ENCODE data around the gene SPARCL1.

SPARCL1 gene

GRCh38 chr4:87530229-87530628 lies 1.1 kb upstream of the SPARCL1 start:
- no peaks in the 10 kb centered on the region for H3K36me3 Mint-ChIP-seq (ENCODE audit: insufficient read depth)
- H3K9me3 Mint-ChIP-seq = peaks cover 0 to 3% of the 10 kb centered on the region in 2 donors
- DNase-seq (no peak), ATAC-seq (replicated peaks) (no peak)
- H3K4me3 Mint-ChIP-seq = no peak overlapping the region
- no peak overlapping the region for H3K27ac Mint-ChIP-seq
- H3K4me1 Mint-ChIP-seq (ENCODE audit: low read depth in 2 of 2) = no peaks in the 10 kb centered on the region
- no peaks in the 10 kb centered on the region for H3K27me3 Mint-ChIP-seq

DNA sequence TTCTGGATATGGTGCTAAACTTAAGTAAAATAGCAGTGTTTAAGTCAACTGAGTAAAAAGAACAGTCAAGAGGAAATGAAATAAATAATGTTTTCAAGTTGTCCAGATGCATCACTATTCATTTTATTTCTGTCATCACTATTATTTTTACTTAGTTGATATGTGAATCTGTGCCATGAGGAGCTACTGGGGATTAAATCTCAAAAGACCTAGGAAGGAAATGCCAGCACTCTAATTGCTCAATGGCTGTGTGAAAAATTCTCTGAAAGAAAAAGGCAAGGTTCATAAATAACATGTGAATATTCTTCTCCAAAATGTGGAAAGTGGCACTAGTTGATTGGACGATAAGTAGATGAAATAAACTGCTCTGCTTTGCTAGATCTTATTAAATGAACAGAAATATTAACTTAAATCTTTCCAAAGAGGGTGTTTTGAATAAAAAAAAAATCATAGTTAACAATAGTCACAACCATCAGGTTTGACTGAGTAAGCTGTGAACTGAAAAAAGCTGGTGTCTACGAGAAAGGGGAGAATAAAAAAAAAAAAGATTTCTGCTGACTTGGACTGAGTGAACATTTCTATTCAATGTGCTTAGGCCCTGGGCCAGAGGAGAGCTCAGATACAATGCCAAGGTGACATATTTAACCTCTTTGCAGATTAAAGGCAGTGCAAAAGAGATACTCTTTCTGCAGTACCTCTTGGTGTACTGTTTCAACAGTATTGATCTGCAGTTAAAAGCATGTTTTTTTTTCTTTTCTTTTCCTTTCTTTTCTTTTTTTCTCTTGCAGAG lies 1.6 kb downstream of the SPARCL1 start:
- DNase-seq (no peak), ATAC-seq (replicated peaks) (no peak)
- H3K27me3 Mint-ChIP-seq = no peaks in the 10 kb centered on the region
- H3K4me1 Mint-ChIP-seq (ENCODE audit: low read depth in 2 of 2) = no peaks in the 10 kb centered on the region
- no peak overlapping the region for H3K27ac Mint-ChIP-seq
- H3K36me3 Mint-ChIP-seq (ENCODE audit: insufficient read depth) = no peaks in the 10 kb centered on the region
- peaks cover 0 to 7% of the 10 kb centered on the region in 2 donors for H3K9me3 Mint-ChIP-seq
- H3K4me3 Mint-ChIP-seq = no peak overlapping the region

GRCh38 chr4:87525636-87526295 lies 3.4 kb downstream of the SPARCL1 start:
- H3K36me3 Mint-ChIP-seq (ENCODE audit: insufficient read depth) = no peaks in the 10 kb centered on the region
- H3K4me3 Mint-ChIP-seq = no peak overlapping the region
- DNase-seq = no peak
- H3K27ac Mint-ChIP-seq = no peak overlapping the region
- no peaks in the 10 kb centered on the region for H3K4me1 Mint-ChIP-seq (ENCODE audit: low read depth in 2 of 2)
- peaks cover 0 to 7% of the 10 kb centered on the region in 2 donors for H3K9me3 Mint-ChIP-seq
- no peaks in the 10 kb centered on the region for H3K27me3 Mint-ChIP-seq
- ATAC-seq (replicated peaks) = no peak

DNA sequence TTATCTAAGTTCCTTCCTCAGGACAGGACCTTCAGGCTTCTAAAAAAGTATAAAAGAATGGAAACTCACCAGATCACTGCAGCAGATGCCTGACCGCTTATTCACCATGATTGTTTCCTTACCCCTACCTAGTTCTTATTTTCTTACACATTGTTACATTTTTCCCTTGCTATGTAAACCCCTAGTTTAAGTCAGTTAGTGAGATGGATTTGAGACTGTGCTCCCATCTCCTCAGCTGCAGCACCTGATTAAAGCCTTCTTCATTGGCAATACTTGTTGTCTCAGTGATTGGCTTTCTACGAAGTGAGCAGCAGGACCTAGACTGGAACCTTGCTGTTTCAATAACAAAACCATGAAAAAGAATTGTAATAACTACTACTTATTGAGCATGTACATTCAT lies 4.7 kb downstream of the SPARCL1 start:
- no peaks in the 10 kb centered on the region for H3K27me3 Mint-ChIP-seq
- peaks cover 0 to 7% of the 10 kb centered on the region in 2 donors for H3K9me3 Mint-ChIP-seq
- H3K4me1 Mint-ChIP-seq (ENCODE audit: low read depth in 2 of 2) = no peaks in the 10 kb centered on the region
- ATAC-seq (replicated peaks) = no peak
- no peaks in the 10 kb centered on the region for H3K36me3 Mint-ChIP-seq (ENCODE audit: insufficient read depth)
- no peak overlapping the region for H3K27ac Mint-ChIP-seq
- H3K4me3 Mint-ChIP-seq = no peak overlapping the region
- DNase-seq = no peak

- H3K27ac Mint-ChIP-seq = no peak overlapping the region
- no peaks in the 10 kb centered on the region for H3K27me3 Mint-ChIP-seq
- H3K36me3 Mint-ChIP-seq (ENCODE audit: insufficient read depth) = no peaks in the 10 kb centered on the region
- H3K9me3 Mint-ChIP-seq = peaks cover 0 to 7% of the 10 kb centered on the region in 2 donors
- no peaks in the 10 kb centered on the region for H3K4me1 Mint-ChIP-seq (ENCODE audit: low read depth in 2 of 2)
- DNase-seq (no peak), ATAC-seq (replicated peaks) (no peak)
- no peak overlapping the region for H3K4me3 Mint-ChIP-seq
These were observed 5.9 kb downstream of the SPARCL1 start for GRCh38 chr4:87523307-87523706.

DNA sequence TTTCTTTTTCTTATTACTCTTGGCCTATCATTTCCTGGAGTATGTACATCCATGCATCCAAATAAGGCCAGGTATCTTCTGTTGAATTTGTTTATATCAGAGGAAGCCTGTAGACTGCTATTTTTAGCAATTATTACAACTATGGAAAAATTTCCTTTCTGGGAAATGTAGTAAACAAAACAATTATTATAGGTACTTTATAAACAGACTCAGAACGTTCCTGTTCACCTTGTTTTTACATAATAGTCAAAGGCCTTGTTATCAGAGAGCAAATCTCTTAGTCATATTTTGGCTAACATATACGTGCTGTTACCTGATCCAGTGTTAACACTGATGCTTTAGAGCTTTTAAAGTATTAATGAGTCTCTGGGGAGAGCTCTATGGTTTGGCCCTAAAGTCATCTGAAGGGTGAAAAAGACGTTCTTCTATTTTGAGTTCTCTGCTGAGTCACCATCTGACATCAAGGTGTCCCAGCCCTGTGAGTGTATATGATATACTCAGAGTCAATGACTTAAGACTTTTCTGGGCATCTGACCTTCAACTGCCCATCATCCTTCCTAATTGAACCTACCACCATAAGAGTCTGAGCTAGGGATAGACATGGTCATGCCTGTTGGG lies 7.3 kb downstream of the SPARCL1 start:
- H3K4me1 Mint-ChIP-seq (ENCODE audit: low read depth in 2 of 2) = no peaks in the 10 kb centered on the region
- no peak overlapping the region for H3K27ac Mint-ChIP-seq
- no peaks in the 10 kb centered on the region for H3K36me3 Mint-ChIP-seq (ENCODE audit: insufficient read depth)
- ATAC-seq (replicated peaks) = no peak
- no peak for DNase-seq
- H3K9me3 Mint-ChIP-seq = peaks cover 0 to 7% of the 10 kb centered on the region in 2 donors
- H3K27me3 Mint-ChIP-seq = no peaks in the 10 kb centered on the region
- H3K4me3 Mint-ChIP-seq = no peak overlapping the region

DNA sequence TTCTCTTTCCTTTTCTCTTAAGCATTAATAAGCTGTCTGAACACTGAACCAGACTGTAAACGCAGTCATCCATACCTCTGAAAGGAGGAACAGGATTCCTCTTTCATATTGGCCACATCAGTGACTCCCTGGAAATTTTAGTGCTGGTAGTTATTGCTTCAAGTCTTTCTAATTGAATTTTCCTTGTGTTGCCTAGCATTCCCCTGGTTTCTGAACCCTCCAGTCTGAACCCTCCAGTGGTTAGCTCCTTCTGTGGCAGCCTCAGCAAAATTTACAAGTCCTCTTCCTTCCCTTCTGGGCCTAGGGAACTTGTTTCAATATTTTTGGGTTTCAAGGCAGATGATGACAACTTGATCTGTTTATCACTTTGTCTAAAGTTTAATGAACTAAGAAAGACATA lies 7.9 kb downstream of the SPARCL1 start:
- H3K4me3 Mint-ChIP-seq = no peak overlapping the region
- ATAC-seq (replicated peaks) = no peak
- no peaks in the 10 kb centered on the region for H3K36me3 Mint-ChIP-seq (ENCODE audit: insufficient read depth)

DNA sequence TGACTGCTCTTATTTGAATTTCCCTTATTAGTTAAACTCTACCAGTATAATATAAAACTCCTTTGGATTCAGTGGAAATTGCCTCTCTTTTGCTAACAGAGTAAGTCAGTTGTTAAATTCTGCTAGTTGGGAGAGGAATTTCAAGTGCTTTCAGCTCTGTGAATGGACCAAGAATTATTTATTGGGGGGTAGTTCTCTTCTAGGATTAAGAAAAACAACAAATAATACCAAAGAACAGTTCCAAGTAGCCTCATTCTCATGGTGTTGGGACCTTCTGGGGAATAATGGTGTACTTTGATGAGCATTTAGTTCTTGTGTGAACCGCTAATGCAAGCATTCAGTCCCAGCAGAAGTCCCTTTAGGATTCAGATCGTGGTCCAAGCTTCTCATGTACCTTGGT lies 11.6 kb downstream of the SPARCL1 start:
- ATAC-seq (replicated peaks) (no peak), DNase-seq (no peak)
- H3K4me3 Mint-ChIP-seq = no peak overlapping the region
- no peaks in the 10 kb centered on the region for H3K27me3 Mint-ChIP-seq
- no peak overlapping the region for H3K27ac Mint-ChIP-seq
- no peaks in the 10 kb centered on the region for H3K4me1 Mint-ChIP-seq (ENCODE audit: low read depth in 2 of 2)
- H3K36me3 Mint-ChIP-seq (ENCODE audit: insufficient read depth) = no peaks in the 10 kb centered on the region
- no peaks in the 10 kb centered on the region for H3K9me3 Mint-ChIP-seq

More for the DNA sequence above, 7.9 kb downstream of the SPARCL1 start:
- no peaks in the 10 kb centered on the region for H3K27me3 Mint-ChIP-seq
- no peaks in the 10 kb centered on the region for H3K4me1 Mint-ChIP-seq (ENCODE audit: low read depth in 2 of 2)
- H3K27ac Mint-ChIP-seq = no peak overlapping the region
- H3K9me3 Mint-ChIP-seq = peaks cover 0 to 7% of the 10 kb centered on the region in 2 donors
- no peak for DNase-seq

- no peaks in the 10 kb centered on the region for H3K9me3 Mint-ChIP-seq
- no peak for ATAC-seq (replicated peaks)
- H3K4me3 Mint-ChIP-seq = no peak overlapping the region
- no peak for DNase-seq
- no peak overlapping the region for H3K27ac Mint-ChIP-seq
- no peaks in the 10 kb centered on the region for H3K4me1 Mint-ChIP-seq (ENCODE audit: low read depth in 2 of 2)
- no peaks in the 10 kb centered on the region for H3K36me3 Mint-ChIP-seq (ENCODE audit: insufficient read depth)
- no peaks in the 10 kb centered on the region for H3K27me3 Mint-ChIP-seq
These were observed 12.5 kb downstream of the SPARCL1 start for GRCh38 chr4:87516683-87517082.

GRCh38 chr4:87512400-87512799 lies 16.8 kb downstream of the SPARCL1 start:
- Mint-ChIP-seq H3K27ac (no peak overlapping the region), H3K27me3 (no peaks in the 10 kb centered on the region), H3K36me3 (ENCODE audit: insufficient read depth) (no peaks in the 10 kb centered on the region), H3K9me3 (no peaks in the 10 kb centered on the region), H3K4me1 (ENCODE audit: low read depth in 2 of 2) (no peaks in the 10 kb centered on the region), H3K4me3 (no peak overlapping the region)
- DNase-seq (no peak), ATAC-seq (replicated peaks) (no peak)

GRCh38 chr4:87511500-87511899 lies 17.7 kb downstream of the SPARCL1 start:
- Mint-ChIP-seq H3K4me1 (ENCODE audit: low read depth in 2 of 2) (no peaks in the 10 kb centered on the region), H3K4me3 (no peak overlapping the region), H3K27me3 (no peaks in the 10 kb centered on the region), H3K9me3 (no peaks in the 10 kb centered on the region), H3K27ac (no peak overlapping the region), H3K36me3 (ENCODE audit: insufficient read depth) (no peaks in the 10 kb centered on the region)
- DNase-seq (no peak), ATAC-seq (replicated peaks) (no peak)

DNA sequence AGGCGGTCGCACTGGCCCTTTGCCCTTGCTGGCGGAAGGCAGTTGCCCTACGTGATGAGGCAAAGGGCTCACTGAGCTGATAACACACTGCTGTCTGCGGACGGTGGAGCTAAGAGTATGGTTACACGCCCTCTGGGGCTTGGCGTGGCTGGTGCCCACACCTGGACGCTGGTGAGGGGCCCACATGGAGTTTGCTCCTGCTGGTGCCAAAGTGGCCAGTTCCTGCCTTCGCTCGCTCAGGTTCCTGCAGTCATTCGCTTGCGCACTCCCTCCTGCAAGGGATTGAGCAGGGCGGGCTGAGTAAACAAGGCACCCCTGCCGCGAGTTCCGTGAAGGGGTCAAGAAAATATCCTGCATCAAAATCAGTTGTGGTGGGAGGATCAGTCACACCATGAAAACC lies 18.4 kb downstream of the SPARCL1 start:
- Mint-ChIP-seq H3K36me3 (ENCODE audit: insufficient read depth) (no peaks in the 10 kb centered on the region), H3K4me3 (no peak overlapping the region), H3K27me3 (no peaks in the 10 kb centered on the region), H3K27ac (no peak overlapping the region), H3K9me3 (no peaks in the 10 kb centered on the region), H3K4me1 (ENCODE audit: low read depth in 2 of 2) (no peaks in the 10 kb centered on the region)
- DNase-seq (no peak), ATAC-seq (replicated peaks) (no peak)

DNA sequence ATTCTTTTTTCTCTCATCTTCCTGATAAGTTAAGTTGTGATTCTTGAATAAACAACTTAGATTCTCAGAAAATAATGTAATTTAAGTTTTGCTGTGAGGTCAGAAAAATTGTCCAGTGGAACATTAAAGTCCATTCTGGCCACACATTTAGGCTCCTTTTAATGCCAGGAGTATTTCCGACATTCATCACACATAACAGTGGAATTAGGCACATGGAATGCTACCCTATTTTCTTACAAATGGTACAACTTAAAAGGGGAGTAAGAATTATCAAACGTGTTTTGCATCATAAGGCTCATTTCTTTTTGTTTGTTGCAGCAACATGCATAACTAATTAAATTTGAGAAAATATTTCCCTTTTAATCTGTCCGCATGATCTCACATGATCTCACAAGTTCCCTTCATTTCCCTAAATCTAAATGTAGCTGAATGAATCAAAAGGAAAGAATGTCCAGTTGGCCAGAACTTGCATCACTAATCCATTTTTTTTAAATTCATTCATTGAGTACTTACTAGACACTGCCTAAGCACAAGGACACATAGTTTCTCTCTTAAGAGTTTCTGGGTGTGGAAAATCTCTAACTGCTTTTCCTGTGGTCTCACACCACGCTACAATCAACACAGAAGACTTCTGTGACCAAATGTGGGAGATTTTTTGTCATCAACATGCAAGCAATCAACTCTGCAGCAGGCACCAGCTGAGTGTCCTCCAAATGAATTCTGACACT lies 22.0 kb downstream of the SPARCL1 start:
- no peaks in the 10 kb centered on the region for H3K9me3 Mint-ChIP-seq
- no peaks in the 10 kb centered on the region for H3K4me1 Mint-ChIP-seq (ENCODE audit: low read depth in 2 of 2)
- H3K4me3 Mint-ChIP-seq = no peak overlapping the region
- no peak overlapping the region for H3K27ac Mint-ChIP-seq
- H3K27me3 Mint-ChIP-seq = peaks cover 0 to 7% of the 10 kb centered on the region in 2 donors
- no peak for ATAC-seq (replicated peaks)
- no peak for DNase-seq
- H3K36me3 Mint-ChIP-seq (ENCODE audit: insufficient read depth) = no peaks in the 10 kb centered on the region

All from effector memory CD8-positive, alpha-beta T cell (primary cell).